ENCODE data around the gene PPIF.

DNA sequence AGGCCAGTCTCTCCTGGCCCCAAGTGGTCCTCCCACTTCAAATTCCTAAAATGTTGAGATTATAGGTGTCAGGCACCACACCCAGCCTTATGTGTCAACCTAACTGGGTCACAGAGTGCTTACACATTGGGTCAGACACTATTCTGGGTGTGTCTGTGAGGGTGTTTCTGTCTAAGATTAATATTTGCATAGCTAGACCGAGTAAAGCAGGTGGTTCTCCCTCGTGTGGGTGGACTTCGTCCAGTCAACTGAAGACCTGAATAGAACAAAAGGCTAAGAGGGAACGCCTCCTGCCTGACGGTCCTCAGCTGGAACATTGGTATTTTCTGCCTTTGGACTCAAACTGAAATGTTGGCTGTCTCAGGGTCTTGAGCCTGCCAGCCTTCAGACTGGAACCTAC, 11.5 kb downstream of the PPIF start:
- no peak for TF ChIP-seq PHF20 (CRISPR knock-in tag; IDR thresholded peaks at IDR 0.05)
- no peak for TF ChIP-seq TBP (CRISPR knock-in tag; IDR thresholded peaks at IDR 0.05)
- TF ChIP-seq CC2D1A (CRISPR knock-in tag; IDR thresholded peaks at IDR 0.05), result no peak
- no peak for TF ChIP-seq KDM1A (CRISPR knock-in tag; IDR thresholded peaks at IDR 0.05)
- TF ChIP-seq, protein P1, sequence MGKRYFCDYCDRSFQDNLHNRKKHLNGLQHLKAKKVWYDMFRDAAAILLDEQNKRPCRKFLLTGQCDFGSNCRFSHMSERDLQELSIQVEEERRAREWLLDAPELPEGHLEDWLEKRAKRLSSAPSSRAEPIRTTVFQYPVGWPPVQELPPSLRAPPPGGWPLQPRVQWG (CRISPR knock-in tag; IDR thresholded peaks at IDR 0.05; ENCODE audit: borderline replicate concordance, low read depth), result no peak
- no peak for TF ChIP-seq SRSF9 (IDR thresholded peaks at IDR 0.05; ENCODE audit: borderline replicate concordance, insufficient read depth, low read depth, low read length, poor library complexity, severe bottlenecking)
- TF ChIP-seq NR2C2 (CRISPR knock-in tag; IDR thresholded peaks at IDR 0.05; ENCODE audit: borderline replicate concordance), result no peak
- no peak for TF ChIP-seq PTBP1 (IDR thresholded peaks at IDR 0.05; ENCODE audit: low read depth, low read length, poor library complexity, severe bottlenecking)
- no peak for TF ChIP-seq EZH2 (conservative IDR thresholded peaks at IDR 0.05; ENCODE audit: low read depth, low read length)

Data from HepG2 (cell line).